ENCODE results near the gene ZFHX3.
"Not testable (repeated sequence)": the region's sequence is repeated elsewhere in the genome, so short reads cannot be mapped to it uniquely, and the experiment has no call there.

Gene ZFHX3

GRCh38 chr16:73020409-73020884 lies 27.5 kb downstream of the ZFHX3 start:
- no peak for DNase-seq

- DNase-seq = no peak
These were observed 28.2 kb downstream of the ZFHX3 start for GRCh38 chr16:73019457-73020362.

- DNase-seq = no peak
These were observed 29.0 kb downstream of the ZFHX3 start for GRCh38 chr16:73018821-73019456.

GRCh38 chr16:73017321-73017720 lies 30.6 kb downstream of the ZFHX3 start:
- no peak for DNase-seq

GRCh38 chr16:73016488-73016830 lies 31.5 kb downstream of the ZFHX3 start:
- no peak for DNase-seq

GRCh38 chr16:73015612-73016487 lies 32.1 kb downstream of the ZFHX3 start:
- peak; percentile 11 to 23 for DNase-seq

- DNase-seq = no peak
These were observed 33.2 kb downstream of the ZFHX3 start for GRCh38 chr16:73014768-73015167.

GRCh38 chr16:73013974-73014373 lies 34.0 kb downstream of the ZFHX3 start:
- DNase-seq = no peak

GRCh38 chr16:73012341-73012740 lies 35.6 kb downstream of the ZFHX3 start:
- DNase-seq = no peak

GRCh38 chr16:73011926-73012325 lies 36.0 kb downstream of the ZFHX3 start:
- DNase-seq = no peak

- DNase-seq = no peak
These were observed 37.7 kb downstream of the ZFHX3 start for GRCh38 chr16:73010150-73010676.

GRCh38 chr16:73009710-73010109 lies 38.2 kb downstream of the ZFHX3 start:
- DNase-seq = not testable (repeated sequence)

GRCh38 chr16:73006026-73006425 lies 41.9 kb downstream of the ZFHX3 start:
- DNase-seq = no peak

GRCh38 chr16:73002866-73003265 lies 45.1 kb downstream of the ZFHX3 start:
- DNase-seq = no peak

- DNase-seq = no peak
These were observed 46.9 kb downstream of the ZFHX3 start for GRCh38 chr16:73000907-73001521.

GRCh38 chr16:73000020-73000906 lies 47.7 kb downstream of the ZFHX3 start:
- no peak for DNase-seq

- no peak for DNase-seq
These were observed 48.3 kb downstream of the ZFHX3 start for GRCh38 chr16:72999541-73000019.

GRCh38 chr16:72997141-72997542 lies 50.8 kb downstream of the ZFHX3 start:
- peak; percentile 77 to 83 for DNase-seq

- no peak for DNase-seq
These were observed 51.5 kb downstream of the ZFHX3 start for GRCh38 chr16:72996291-72997062.

GRCh38 chr16:72995882-72996270 lies 52.1 kb downstream of the ZFHX3 start:
- DNase-seq = not testable (repeated sequence)
